Measurements from ENCODE around the gene GIGYF1.

The GIGYF1 gene

DNA sequence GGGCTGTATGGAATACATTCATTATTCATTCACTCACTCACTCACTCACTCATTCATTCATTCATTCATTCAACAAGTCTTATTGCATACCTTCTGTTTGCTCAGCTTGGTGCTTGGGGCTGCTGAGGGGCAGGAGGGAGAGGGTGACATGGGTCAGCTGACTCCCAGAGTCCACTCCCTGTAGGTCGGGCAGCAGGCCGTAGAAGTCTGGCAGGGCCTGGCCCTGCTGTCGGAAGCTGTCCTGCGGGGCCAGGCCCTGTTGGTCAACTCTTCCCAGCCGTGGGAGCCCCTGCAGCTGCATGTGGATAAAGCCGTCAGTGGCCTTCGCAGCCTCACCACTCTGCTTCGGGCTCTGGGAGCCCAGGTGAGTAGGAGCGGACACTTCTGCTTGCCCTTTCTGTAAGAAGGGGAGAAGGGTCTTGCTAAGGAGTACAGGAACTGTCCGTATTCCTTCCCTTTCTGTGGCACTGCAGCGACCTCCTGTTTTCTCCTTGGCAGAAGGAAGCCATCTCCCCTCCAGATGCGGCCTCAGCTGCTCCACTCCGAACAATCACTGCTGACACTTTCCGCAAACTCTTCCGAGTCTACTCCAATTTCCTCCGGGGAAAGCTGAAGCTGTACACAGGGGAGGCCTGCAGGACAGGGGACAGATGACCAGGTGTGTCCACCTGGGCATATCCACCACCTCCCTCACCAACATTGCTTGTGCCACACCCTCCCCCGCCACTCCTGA lies 28.6 kb upstream of the GIGYF1 start:
- no peak overlapping the region for H2BK15ac ChIP-seq (replicated peaks; ENCODE audit: low read depth)
- no peaks in the 10 kb centered on the region for H3K36me3 ChIP-seq (ENCODE audit: control insufficient read depth, insufficient read depth, low read length)
- WGBS (ENCODE audit: extremely low coverage, insufficient coverage, low lambda C conversion rate), result no CpG with 5 or more reads among the region's 17 CpGs
- no peak overlapping the region for H2BK120ac ChIP-seq (ENCODE audit: low read depth, low read length)
- no peak overlapping the region for H3K23ac ChIP-seq (ENCODE audit: low read length)
- no peaks in the 10 kb centered on the region for H3K4me1 ChIP-seq (ENCODE audit: control insufficient read depth, low read depth, low read length)
- H4K5ac ChIP-seq (ENCODE audit: low read length), result no peak overlapping the region
- H2BK5ac ChIP-seq (ENCODE audit: low read length), result no peak overlapping the region
- H3K9ac ChIP-seq (ENCODE audit: low read length), result no peak overlapping the region
- H3K79me2 ChIP-seq (ENCODE audit: control insufficient read depth, insufficient read depth, low read length), result no peaks in the 10 kb centered on the region
- H3K4me2 ChIP-seq (ENCODE audit: low read length), result no peak overlapping the region
- H3K56ac ChIP-seq (ENCODE audit: low read length), result no peak overlapping the region
- peaks cover 18% of the 10 kb centered on the region for H3K27me3 ChIP-seq (ENCODE audit: insufficient read depth, low read length, poor library complexity)
- H2AK5ac ChIP-seq (ENCODE audit: low read length), result no peak overlapping the region
- H3K79me1 ChIP-seq (ENCODE audit: low read length), result no peaks in the 10 kb centered on the region
- H3K18ac ChIP-seq (ENCODE audit: low read length), result no peak overlapping the region
- H3K4me3 ChIP-seq (ENCODE audit: low read length), result no peak overlapping the region
- H3K27ac ChIP-seq (ENCODE audit: low read depth, low read length), result no peak overlapping the region
- no peak overlapping the region for H3K4ac ChIP-seq (ENCODE audit: low read depth, low read length)
- no peak for DNase-seq
- H4K8ac ChIP-seq (ENCODE audit: low read depth, low read length), result no peak overlapping the region

DNA sequence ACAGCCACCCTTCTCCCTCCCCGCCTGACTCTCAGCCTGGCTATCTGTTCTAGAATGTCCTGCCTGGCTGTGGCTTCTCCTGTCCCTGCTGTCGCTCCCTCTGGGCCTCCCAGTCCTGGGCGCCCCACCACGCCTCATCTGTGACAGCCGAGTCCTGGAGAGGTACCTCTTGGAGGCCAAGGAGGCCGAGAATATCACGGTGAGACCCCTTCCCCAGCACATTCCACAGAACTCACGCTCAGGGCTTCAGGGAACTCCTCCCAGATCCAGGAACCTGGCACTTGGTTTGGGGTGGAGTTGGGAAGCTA lies 27.4 kb upstream of the GIGYF1 start:
- H3K4me2 ChIP-seq (ENCODE audit: low read length), result no peak overlapping the region
- H4K5ac ChIP-seq (ENCODE audit: low read length), result no peak overlapping the region
- H2AK5ac ChIP-seq (ENCODE audit: low read length), result no peak overlapping the region
- no peak for DNase-seq
- H3K56ac ChIP-seq (ENCODE audit: low read length), result peak overlapping the region; percentile 56
- no peaks in the 10 kb centered on the region for H3K79me1 ChIP-seq (ENCODE audit: low read length)
- no peaks in the 10 kb centered on the region for H3K36me3 ChIP-seq (ENCODE audit: control insufficient read depth, insufficient read depth, low read length)
- no peak overlapping the region for H3K18ac ChIP-seq (ENCODE audit: low read length)
- no peaks in the 10 kb centered on the region for H3K4me1 ChIP-seq (ENCODE audit: control insufficient read depth, low read depth, low read length)
- no peak overlapping the region for H3K9ac ChIP-seq (ENCODE audit: low read length)
- no peak overlapping the region for H3K23ac ChIP-seq (ENCODE audit: low read length)
- no CpG with 5 or more reads among the region's 8 CpGs for WGBS (ENCODE audit: extremely low coverage, insufficient coverage, low lambda C conversion rate)
- no peak overlapping the region for H3K4me3 ChIP-seq (ENCODE audit: low read length)
- no peaks in the 10 kb centered on the region for H3K79me2 ChIP-seq (ENCODE audit: control insufficient read depth, insufficient read depth, low read length)
- H2BK120ac ChIP-seq (ENCODE audit: low read depth, low read length), result no peak overlapping the region
- no peak overlapping the region for H3K27ac ChIP-seq (ENCODE audit: low read depth, low read length)
- H2BK5ac ChIP-seq (ENCODE audit: low read length), result no peak overlapping the region
- H3K4ac ChIP-seq (ENCODE audit: low read depth, low read length), result no peak overlapping the region
- H2BK15ac ChIP-seq (replicated peaks; ENCODE audit: low read depth), result no peak overlapping the region
- peaks cover 18% of the 10 kb centered on the region for H3K27me3 ChIP-seq (ENCODE audit: insufficient read depth, low read length, poor library complexity)
- no peak overlapping the region for H4K8ac ChIP-seq (ENCODE audit: low read depth, low read length)

DNA sequence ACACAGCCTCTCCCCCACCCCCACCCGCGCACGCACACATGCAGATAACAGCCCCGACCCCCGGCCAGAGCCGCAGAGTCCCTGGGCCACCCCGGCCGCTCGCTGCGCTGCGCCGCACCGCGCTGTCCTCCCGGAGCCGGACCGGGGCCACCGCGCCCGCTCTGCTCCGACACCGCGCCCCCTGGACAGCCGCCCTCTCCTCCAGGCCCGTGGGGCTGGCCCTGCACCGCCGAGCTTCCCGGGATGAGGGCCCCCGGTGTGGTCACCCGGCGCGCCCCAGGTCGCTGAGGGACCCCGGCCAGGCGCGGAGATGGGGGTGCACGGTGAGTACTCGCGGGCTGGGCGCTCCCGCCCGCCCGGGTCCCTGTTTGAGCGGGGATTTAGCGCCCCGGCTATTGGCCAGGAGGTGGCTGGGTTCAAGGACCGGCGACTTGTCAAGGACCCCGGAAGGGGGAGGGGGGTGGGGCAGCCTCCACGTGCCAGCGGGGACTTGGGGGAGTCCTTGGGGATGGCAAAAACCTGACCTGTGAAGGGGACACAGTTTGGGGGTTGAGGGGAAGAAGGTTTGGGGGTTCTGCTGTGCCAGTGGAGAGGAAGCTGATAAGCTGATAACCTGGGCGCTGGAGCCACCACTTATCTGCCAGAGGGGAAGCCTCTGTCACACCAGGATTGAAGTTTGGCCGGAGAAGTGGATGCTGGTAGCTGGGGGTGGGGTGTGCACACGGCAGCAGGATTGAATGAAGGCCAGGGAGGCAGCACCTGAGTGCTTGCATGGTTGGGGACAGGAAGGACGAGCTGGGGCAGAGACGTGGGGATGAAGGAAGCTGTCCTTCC lies 26.8 kb upstream of the GIGYF1 start:
- Histone ChIP-seq H3K4me1 (ENCODE audit: control insufficient read depth, low read depth, low read length) (no peaks in the 10 kb centered on the region), H3K79me2 (ENCODE audit: control insufficient read depth, insufficient read depth, low read length) (no peaks in the 10 kb centered on the region), H2AK5ac (ENCODE audit: low read length) (no peak overlapping the region), H4K5ac (ENCODE audit: low read length) (no peak overlapping the region), H2BK120ac (ENCODE audit: low read depth, low read length) (no peak overlapping the region), H3K79me1 (ENCODE audit: low read length) (no peaks in the 10 kb centered on the region), H4K8ac (ENCODE audit: low read depth, low read length) (no peak overlapping the region), H2BK15ac (replicated peaks; ENCODE audit: low read depth) (no peak overlapping the region), H3K36me3 (ENCODE audit: control insufficient read depth, insufficient read depth, low read length) (no peaks in the 10 kb centered on the region), H3K56ac (ENCODE audit: low read length) (peak overlapping the region; percentile 56), H2BK5ac (ENCODE audit: low read length) (no peak overlapping the region), H3K9ac (ENCODE audit: low read length) (peak overlapping the region; percentile 42), H3K4me3 (ENCODE audit: low read length) (no peak overlapping the region), H3K18ac (ENCODE audit: low read length) (no peak overlapping the region), H3K27ac (ENCODE audit: low read depth, low read length) (no peak overlapping the region), H3K27me3 (ENCODE audit: insufficient read depth, low read length, poor library complexity) (peaks cover 18% of the 10 kb centered on the region), H3K4me2 (ENCODE audit: low read length) (peak overlapping the region; percentile 29), H3K23ac (ENCODE audit: low read length) (no peak overlapping the region), H3K4ac (ENCODE audit: low read depth, low read length) (no peak overlapping the region)
- peak; percentile 24 for DNase-seq
- no CpG with 5 or more reads among the region's 56 CpGs for WGBS (ENCODE audit: extremely low coverage, insufficient coverage, low lambda C conversion rate)

DNA sequence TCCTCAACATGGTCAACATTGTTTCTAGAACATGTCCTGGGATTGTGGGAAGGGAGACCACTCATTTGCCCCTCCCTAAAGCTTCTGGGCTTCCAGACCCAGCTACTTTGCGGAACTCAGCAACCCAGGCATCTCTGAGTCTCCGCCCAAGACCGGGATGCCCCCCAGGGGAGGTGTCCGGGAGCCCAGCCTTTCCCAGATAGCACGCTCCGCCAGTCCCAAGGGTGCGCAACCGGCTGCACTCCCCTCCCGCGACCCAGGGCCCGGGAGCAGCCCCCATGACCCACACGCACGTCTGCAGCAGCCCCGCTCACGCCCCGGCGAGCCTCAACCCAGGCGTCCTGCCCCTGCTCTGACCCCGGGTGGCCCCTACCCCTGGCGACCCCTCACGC lies 26.2 kb upstream of the GIGYF1 start, which contains the start of gene EPO:
Gene EPO (plus strand): TSS at position 190 of the 392 bp plus-strand sequence. CDS start 513 bp downstream, outside the sequence.
- H4K8ac ChIP-seq (ENCODE audit: low read depth, low read length), result no peak within 1 kb of the TSS
- no peak for DNase-seq
- H3K56ac ChIP-seq (ENCODE audit: low read length), result peak within 1 kb of the TSS; percentile 56
- H2AK5ac ChIP-seq (ENCODE audit: low read length), result no peak within 1 kb of the TSS
- no peak within 1 kb of the TSS for H2BK120ac ChIP-seq (ENCODE audit: low read depth, low read length)
- H3K27me3 ChIP-seq (ENCODE audit: insufficient read depth, low read length, poor library complexity), result peaks cover 18% of the 10 kb centered on the region
- H3K27ac ChIP-seq (ENCODE audit: low read depth, low read length), result no peak within 1 kb of the TSS
- no peak within 1 kb of the TSS for H3K18ac ChIP-seq (ENCODE audit: low read length)
- no peak within 1 kb of the TSS for H3K4me3 ChIP-seq (ENCODE audit: low read length)
- H3K4me2 ChIP-seq (ENCODE audit: low read length), result peak within 1 kb of the TSS; percentile 29
- H4K5ac ChIP-seq (ENCODE audit: low read length), result no peak within 1 kb of the TSS
- no peak within 1 kb of the TSS for H3K23ac ChIP-seq (ENCODE audit: low read length)
- H3K4me1 ChIP-seq (ENCODE audit: control insufficient read depth, low read depth, low read length), result no peaks in the 10 kb centered on the region
- H3K9ac ChIP-seq (ENCODE audit: low read length), result peak within 1 kb of the TSS; percentile 42
- H3K36me3 ChIP-seq (ENCODE audit: control insufficient read depth, insufficient read depth, low read length), result no peaks in the 10 kb centered on the region
- WGBS (ENCODE audit: extremely low coverage, insufficient coverage, low lambda C conversion rate), result no CpG with 5 or more reads among the region's 21 CpGs
- H2BK15ac ChIP-seq (replicated peaks; ENCODE audit: low read depth), result no peak within 1 kb of the TSS
- H3K4ac ChIP-seq (ENCODE audit: low read depth, low read length), result no peak within 1 kb of the TSS
- no peaks in the 10 kb centered on the region for H3K79me1 ChIP-seq (ENCODE audit: low read length)
- H2BK5ac ChIP-seq (ENCODE audit: low read length), result no peak within 1 kb of the TSS
- H3K79me2 ChIP-seq (ENCODE audit: control insufficient read depth, insufficient read depth, low read length), result no peaks in the 10 kb centered on the region

DNA sequence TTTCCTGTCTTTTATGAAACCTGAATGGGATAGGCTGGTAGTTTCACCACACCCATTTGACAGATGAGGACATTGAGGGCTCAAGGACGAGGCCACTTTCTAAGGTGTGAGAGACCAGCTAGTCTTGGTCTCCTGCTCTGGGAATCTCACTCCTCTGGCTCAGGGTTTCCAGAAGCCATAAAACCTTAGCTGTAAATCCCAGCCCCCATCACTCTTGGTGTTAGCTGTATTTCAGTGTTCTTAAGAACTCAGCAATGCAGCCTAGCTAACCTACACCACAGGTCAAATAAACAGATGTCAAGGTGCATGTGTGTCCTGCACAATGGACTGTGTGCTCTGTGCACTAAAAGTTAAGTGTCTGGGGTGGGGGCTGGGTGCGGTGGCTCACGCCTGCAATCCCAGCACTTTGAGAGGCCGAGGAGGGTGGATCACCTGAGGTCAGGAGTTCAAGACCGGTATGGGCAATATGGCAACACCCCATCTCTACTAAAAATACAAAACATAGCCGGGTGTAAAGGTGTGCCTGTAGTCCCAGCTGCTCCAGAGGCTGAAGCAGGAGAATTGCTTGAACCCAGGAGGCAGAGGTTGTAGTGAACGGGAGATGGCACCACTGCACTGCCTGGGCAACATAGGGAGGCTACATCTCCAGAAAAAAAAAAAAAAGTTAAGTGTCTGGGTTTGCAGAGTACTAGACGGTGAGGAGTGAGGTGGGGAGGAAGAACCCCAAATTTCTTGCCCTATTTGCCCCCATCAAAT lies 25.7 kb upstream of the GIGYF1 start:
- Histone ChIP-seq H3K27ac (ENCODE audit: low read depth, low read length) (no peak overlapping the region), H3K56ac (ENCODE audit: low read length) (no peak overlapping the region), H3K18ac (ENCODE audit: low read length) (no peak overlapping the region), H3K9ac (ENCODE audit: low read length) (no peak overlapping the region), H2BK120ac (ENCODE audit: low read depth, low read length) (no peak overlapping the region), H3K23ac (ENCODE audit: low read length) (no peak overlapping the region), H3K4me2 (ENCODE audit: low read length) (no peak overlapping the region), H3K4ac (ENCODE audit: low read depth, low read length) (no peak overlapping the region), H4K5ac (ENCODE audit: low read length) (no peak overlapping the region), H2AK5ac (ENCODE audit: low read length) (no peak overlapping the region), H2BK5ac (ENCODE audit: low read length) (no peak overlapping the region), H3K4me3 (ENCODE audit: low read length) (no peak overlapping the region), H3K36me3 (ENCODE audit: control insufficient read depth, insufficient read depth, low read length) (no peaks in the 10 kb centered on the region), H2BK15ac (replicated peaks; ENCODE audit: low read depth) (no peak overlapping the region), H3K79me1 (ENCODE audit: low read length) (no peaks in the 10 kb centered on the region), H3K27me3 (ENCODE audit: insufficient read depth, low read length, poor library complexity) (peaks cover 18% of the 10 kb centered on the region), H3K4me1 (ENCODE audit: control insufficient read depth, low read depth, low read length) (no peaks in the 10 kb centered on the region), H4K8ac (ENCODE audit: low read depth, low read length) (no peak overlapping the region), H3K79me2 (ENCODE audit: control insufficient read depth, insufficient read depth, low read length) (no peaks in the 10 kb centered on the region)
- no peak for DNase-seq
- WGBS (ENCODE audit: extremely low coverage, insufficient coverage, low lambda C conversion rate), result no CpG with 5 or more reads among the region's 8 CpGs

All from mesendoderm (in vitro differentiated cells).